ENCODE measurements around the gene RNF148. TPM values are rescaled to one million over a fixed set of nuclear protein-coding genes. Genes with fewer than 3 reads are reported as not detected.
"Not testable (repeated sequence)": the region's sequence is repeated elsewhere in the genome, so short reads cannot be mapped to it uniquely, and the experiment has no call there.

The RNF148 gene
- total RNA-seq, 1 donor from 2014 or later: 1.7 TPM

- H3K4me3 ChIP-seq: no peak overlapping the region
- no peaks in the 10 kb centered on the region for H3K36me3 ChIP-seq
- TF ChIP-seq POLR2A (IDR thresholded peaks at IDR 0.05): no peak
- TF ChIP-seq POLR2AphosphoS5 (IDR thresholded peaks at IDR 0.05; ENCODE audit: insufficient read depth in 1 of 2, low read depth in 1 of 2): no peak
- no peak for TF ChIP-seq CTCF (IDR thresholded peaks at IDR 0.05)
- DNase-seq (ENCODE audit: extremely low spot score in 2 of 2): no peak
- no peak overlapping the region for H3K27ac ChIP-seq
- no peaks in the 10 kb centered on the region for H3K9me3 ChIP-seq
- H3K4me1 ChIP-seq: no peaks in the 10 kb centered on the region
- intact Hi-C loops (cut with DNase I): no loop called here
- H3K27me3 ChIP-seq: no peaks in the 10 kb centered on the region
Measured at GRCh38 chr7:122686360-122686878, 16.3 kb downstream of the RNF148 start.

- H3K4me1 ChIP-seq: no peaks in the 10 kb centered on the region
- no peak overlapping the region for H3K27ac ChIP-seq
- H3K27me3 ChIP-seq: no peaks in the 10 kb centered on the region
- DNase-seq (ENCODE audit: extremely low spot score in 2 of 2): no peak
- no peaks in the 10 kb centered on the region for H3K36me3 ChIP-seq
- no peak overlapping the region for H3K4me3 ChIP-seq
- TF ChIP-seq CTCF (IDR thresholded peaks at IDR 0.05) (no peak), POLR2A (IDR thresholded peaks at IDR 0.05) (no peak), POLR2AphosphoS5 (IDR thresholded peaks at IDR 0.05; ENCODE audit: insufficient read depth in 1 of 2, low read depth in 1 of 2) (no peak)
- intact Hi-C loops (cut with DNase I): no loop called here
- no peaks in the 10 kb centered on the region for H3K9me3 ChIP-seq
Measured at GRCh38 chr7:122684504-122684903, 18.2 kb downstream of the RNF148 start.

- TF ChIP-seq POLR2AphosphoS5 (IDR thresholded peaks at IDR 0.05; ENCODE audit: insufficient read depth in 1 of 2, low read depth in 1 of 2) (no peak), POLR2A (IDR thresholded peaks at IDR 0.05) (no peak), CTCF (IDR thresholded peaks at IDR 0.05) (no peak)
- H3K4me1 ChIP-seq: no peaks in the 10 kb centered on the region
- H3K27me3 ChIP-seq: no peaks in the 10 kb centered on the region
- H3K36me3 ChIP-seq: no peaks in the 10 kb centered on the region
- DNase-seq (ENCODE audit: extremely low spot score in 2 of 2): no peak
- no peak overlapping the region for H3K27ac ChIP-seq
- intact Hi-C loops (cut with DNase I): no loop called here
- H3K9me3 ChIP-seq: no peaks in the 10 kb centered on the region
- H3K4me3 ChIP-seq: no peak overlapping the region
Measured at GRCh38 chr7:122682815-122683550, 19.7 kb downstream of the RNF148 start.

- H3K4me3 ChIP-seq; DNase-seq (ENCODE audit: extremely low spot score in 2 of 2); H3K4me1 ChIP-seq; H3K27me3 ChIP-seq; intact Hi-C loops (cut with DNase I); H3K36me3 ChIP-seq; H3K27ac ChIP-seq; H3K9me3 ChIP-seq: not testable (repeated sequence)
Measured at GRCh38 chr7:122681186-122681585, 21.5 kb downstream of the RNF148 start.

DNA sequence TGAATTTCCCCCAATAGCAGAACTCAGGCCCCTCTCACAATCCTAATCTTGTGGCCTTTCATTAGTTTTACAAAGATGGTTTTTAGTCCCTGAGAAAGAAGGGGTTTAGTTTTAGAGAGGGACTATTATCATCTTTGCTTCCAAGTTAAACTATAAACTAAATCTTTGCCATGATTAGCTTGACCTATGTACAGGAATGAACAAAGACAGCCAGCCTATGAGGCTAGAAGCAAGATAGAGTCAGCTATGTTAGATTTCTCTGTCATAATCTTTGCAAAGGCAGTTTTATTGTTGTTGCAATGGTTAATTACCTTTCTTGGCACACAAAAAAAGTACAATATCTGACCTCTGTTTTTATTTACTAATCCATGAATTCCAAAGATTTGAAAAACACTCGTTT is 22.9 kb downstream of the RNF148 start:
- DNase-seq (ENCODE audit: extremely low spot score in 2 of 2): no peak
- Histone ChIP-seq H3K4me1 (peaks cover 5% of the 10 kb centered on the region), H3K36me3 (no peaks in the 10 kb centered on the region), H3K27ac (no peak overlapping the region), H3K9me3 (no peaks in the 10 kb centered on the region), H3K4me3 (no peak overlapping the region), H3K27me3 (no peaks in the 10 kb centered on the region)
- TF ChIP-seq POLR2A (IDR thresholded peaks at IDR 0.05) (no peak), CTCF (IDR thresholded peaks at IDR 0.05) (no peak), POLR2AphosphoS5 (IDR thresholded peaks at IDR 0.05; ENCODE audit: insufficient read depth in 1 of 2, low read depth in 1 of 2) (no peak)
- intact Hi-C loops (cut with DNase I): no loop called here

- intact Hi-C loops (cut with DNase I); H3K4me1 ChIP-seq; H3K4me3 ChIP-seq; H3K36me3 ChIP-seq; DNase-seq (ENCODE audit: extremely low spot score in 2 of 2); H3K27me3 ChIP-seq; H3K27ac ChIP-seq; H3K9me3 ChIP-seq: not testable (repeated sequence)
Measured at GRCh38 chr7:122679269-122679709, 23.4 kb downstream of the RNF148 start.

Measured in vagina (tissue), 2 donors.